CD8-positive, alpha-beta memory T cell (primary cell): Measurements from ENCODE around the gene IGFL1. TPM values are rescaled to one million over a fixed set of nuclear protein-coding genes. Genes with fewer than 3 reads are reported as not detected.
"Not testable (repeated sequence)": the region's sequence is repeated elsewhere in the genome, so short reads cannot be mapped to it uniquely, and the experiment has no call there.

Source experiments
- CTCF ChIA-PET: fragments of 350-600 bp; sonication (Branson Sonifier 250); formaldehyde crosslinking; loops from one replicate; lab custom pipeline; 2021; ENCODE audit warnings: antibody characterized with exemption; lab: Charles Lee
- POLR2A ChIA-PET: fragments of 350-600 bp; sonication (Branson Sonifier 250); formaldehyde crosslinking; loops from one replicate; lab custom pipeline; 2021; ENCODE audit warnings: antibody characterized with exemption; lab: Charles Lee
- DNase-seq, 5 donors: peaks; one replicate each; pipeline versions ENCODE4 v3.0.0 to v3.0.0-alpha.2; 2020 to 2022; ENCODE audit warnings: mixed read lengths in 1 of 5
- H3K27ac ChIP-seq: one replicate; pipeline ENCODE4 v1.7.0; 2013; ENCODE audit warnings: low read depth, mild to moderate bottlenecking, low read length, moderate library complexity
- H3K27me3 ChIP-seq: 2 replicates; pipeline ENCODE4 v1.7.0; 2013; ENCODE audit warnings: low read length, mild to moderate bottlenecking; ENCODE audit not compliant: insufficient read depth, poor library complexity, severe bottlenecking
- H3K36me3 ChIP-seq: 2 replicates; pipeline ENCODE4 v1.7.0; 2013; ENCODE audit warnings: mild to moderate bottlenecking, low read length, moderate library complexity; ENCODE audit not compliant: insufficient read depth
- H3K4me1 ChIP-seq: 2 replicates; pipeline ENCODE4 v1.7.0; 2013; ENCODE audit warnings: mild to moderate bottlenecking, low read length, moderate library complexity; ENCODE audit not compliant: insufficient read depth
- H3K4me3 ChIP-seq: 2 replicates; pipeline ENCODE4 v1.7.0; 2013; ENCODE audit warnings: mild to moderate bottlenecking, low read length
- H3K9me3 ChIP-seq: 2 replicates; pipeline ENCODE4 v1.7.0; 2013; ENCODE audit warnings: mild to moderate bottlenecking, low read length
- H3K27ac Mint-ChIP-seq, 8 donors: one replicate each; pipeline ENCODE4 v1.8.0; 2020 to 2021; ENCODE audit warnings: mixed read lengths in 8 of 8, mild to moderate bottlenecking in 6 of 8, inconsistent platforms in 3 of 8, moderate library complexity in 3 of 8
- H3K27me3 Mint-ChIP-seq, 2 donors: one replicate each; pipeline ENCODE4 v1.8.0; 2020 to 2021; ENCODE audit warnings: mixed read lengths in 2 of 2, mild to moderate bottlenecking in 1 of 2, moderate library complexity in 1 of 2
- H3K36me3 Mint-ChIP-seq, 3 donors: one replicate each; pipeline ENCODE4 v1.8.0; 2020 to 2021; ENCODE audit warnings: mixed read lengths in 3 of 3, inconsistent platforms in 1 of 3, mild to moderate bottlenecking in 1 of 3
- H3K4me1 Mint-ChIP-seq, 3 donors: one replicate each; pipeline ENCODE4 v1.8.0; 2020 to 2021; ENCODE audit warnings: mixed read lengths in 3 of 3, inconsistent platforms in 1 of 3, mild to moderate bottlenecking in 1 of 3
- H3K4me3 Mint-ChIP-seq, 7 donors: one replicate each; pipeline ENCODE4 v1.8.0; 2020 to 2021; ENCODE audit warnings: mixed read lengths in 7 of 7, mild to moderate bottlenecking in 6 of 7, moderate library complexity in 4 of 7, inconsistent platforms in 2 of 7
- H3K9me3 Mint-ChIP-seq, 5 donors: one replicate each; pipeline ENCODE4 v1.8.0; 2020 to 2022; ENCODE audit warnings: mixed read lengths in 5 of 5, mild to moderate bottlenecking in 3 of 5, moderate library complexity in 2 of 5, inconsistent platforms in 1 of 5
- polyA plus RNA-seq: library from polyadenylated mRNA; unstranded; fragments of 300-500 nt; fragmentation: Illumina TruSeq; gene quantifications from one replicate; pipeline ENCODE4 v1.2.3, GENCODE V29; 2021
- total RNA-seq, 2 experiments: library from RNA; stranded (reverse); gene quantifications; one replicate each; pipeline ENCODE4 v1.2.3, GENCODE V29; 2021

Gene IGFL1
- total and polyA plus RNA-seq, 3 experiments from 2014 or later: not detected

- H3K27ac ChIP-seq: peak overlapping the region; percentile 39
- Mint-ChIP-seq H3K27me3 (peaks cover 18 to 58% of the 10 kb centered on the region in 2 donors), H3K36me3 (peaks cover 0 to 1% (median 0%) of the 10 kb centered on the region in 3 donors), H3K4me3 (no peak overlapping the region), H3K9me3 (no peaks in the 10 kb centered on the region), H3K27ac (no peak overlapping the region), H3K4me1 (peaks cover 5 to 14% (median 12%) of the 10 kb centered on the region in 3 donors)
- H3K9me3 ChIP-seq: no peaks in the 10 kb centered on the region
- H3K27me3 ChIP-seq: no peaks in the 10 kb centered on the region
- ChIA-PET POLR2A (no interaction called here), CTCF (no interaction called here)
- DNase-seq: no peak
- H3K4me1 ChIP-seq: no peaks in the 10 kb centered on the region
- H3K4me3 ChIP-seq: no peak overlapping the region
- H3K36me3 ChIP-seq: no peaks in the 10 kb centered on the region
Measured at GRCh38 chr19:46205183-46205984, 24.2 kb upstream of the IGFL1 start.

- Mint-ChIP-seq H3K27ac (no peak overlapping the region), H3K27me3 (peaks cover 16 to 60% of the 10 kb centered on the region in 2 donors), H3K4me1 (peaks cover 5 to 14% (median 12%) of the 10 kb centered on the region in 3 donors), H3K9me3 (no peaks in the 10 kb centered on the region), H3K36me3 (peaks cover 0 to 1% (median 0%) of the 10 kb centered on the region in 3 donors), H3K4me3 (no peak overlapping the region)
- Histone ChIP-seq H3K4me3 (no peak overlapping the region), H3K9me3 (no peaks in the 10 kb centered on the region), H3K4me1 (no peaks in the 10 kb centered on the region), H3K27me3 (no peaks in the 10 kb centered on the region), H3K27ac (peak overlapping the region; percentile 39), H3K36me3 (no peaks in the 10 kb centered on the region)
- CTCF ChIA-PET: no interaction called here
- DNase-seq: no peak
- POLR2A ChIA-PET: no interaction called here
Measured at GRCh38 chr19:46206176-46206575, 23.4 kb upstream of the IGFL1 start.

DNA sequence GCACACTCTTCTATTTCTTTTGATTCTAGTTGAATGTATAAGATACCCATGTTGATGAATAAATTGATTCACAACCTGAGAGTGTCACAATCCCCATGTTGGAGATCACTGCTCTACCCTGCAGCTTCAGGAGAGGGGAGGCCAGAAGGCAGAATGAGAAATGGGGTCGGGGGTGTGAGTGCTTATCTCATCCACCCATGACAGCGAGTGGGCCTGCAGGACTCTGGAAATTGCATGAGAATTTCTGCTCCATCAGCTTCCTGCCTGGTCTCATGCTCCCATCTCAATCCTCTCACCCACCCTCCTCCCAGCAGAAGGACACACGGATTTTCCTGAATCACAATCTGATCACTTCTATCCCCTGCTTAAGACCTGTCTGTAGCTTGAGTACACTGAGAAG is 22.9 kb upstream of the IGFL1 start:
- no peak overlapping the region for H3K4me3 Mint-ChIP-seq
- H3K27me3 ChIP-seq: no peaks in the 10 kb centered on the region

DNA sequence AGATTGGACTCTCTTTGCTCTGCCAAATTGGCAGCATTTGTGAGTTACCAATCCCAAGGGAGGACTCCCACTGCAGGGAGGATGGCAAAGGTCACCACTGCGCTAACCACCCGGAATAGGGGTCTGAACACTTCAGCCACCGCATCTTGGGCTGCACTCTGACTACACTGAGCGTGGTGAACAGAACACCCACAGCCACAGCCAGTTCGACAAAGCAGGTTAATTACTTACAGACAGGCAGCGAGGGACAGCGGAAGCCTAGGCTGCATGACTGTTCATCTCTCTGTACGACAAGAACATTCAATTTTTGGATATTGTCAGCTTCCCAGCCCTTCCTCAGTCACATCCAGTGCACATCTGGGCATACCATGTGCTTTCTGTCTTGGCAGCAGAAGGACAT is 21.7 kb upstream of the IGFL1 start:
- H3K36me3 Mint-ChIP-seq, CTCF ChIA-PET, H3K4me3 Mint-ChIP-seq, H3K27me3 ChIP-seq, H3K9me3 Mint-ChIP-seq, DNase-seq, H3K4me3 ChIP-seq, H3K4me1 ChIP-seq, H3K36me3 ChIP-seq, H3K9me3 ChIP-seq, POLR2A ChIA-PET: not testable (repeated sequence)
- H3K27ac ChIP-seq: peak overlapping the region; percentile 56
- peak overlapping the region in 1 of 8 donors; percentile 24 for H3K27ac Mint-ChIP-seq
- H3K4me1 Mint-ChIP-seq: peaks cover 5 to 14% (median 12%) of the 10 kb centered on the region in 3 donors
- peaks cover 17 to 59% of the 10 kb centered on the region in 2 donors for H3K27me3 Mint-ChIP-seq

More for the DNA sequence above, 22.9 kb upstream of the IGFL1 start:
- Mint-ChIP-seq H3K9me3 (no peaks in the 10 kb centered on the region), H3K27me3 (peaks cover 15 to 57% of the 10 kb centered on the region in 2 donors), H3K27ac (no peak overlapping the region), H3K36me3 (peaks cover 0 to 1% (median 0%) of the 10 kb centered on the region in 3 donors), H3K4me1 (peaks cover 5 to 14% (median 12%) of the 10 kb centered on the region in 3 donors)
- ChIA-PET CTCF (no interaction called here), POLR2A (no interaction called here)
- Histone ChIP-seq H3K9me3 (no peaks in the 10 kb centered on the region), H3K27ac (no peak overlapping the region), H3K36me3 (no peaks in the 10 kb centered on the region), H3K4me1 (no peaks in the 10 kb centered on the region), H3K4me3 (no peak overlapping the region)
- no peak for DNase-seq

- Mint-ChIP-seq H3K9me3 (no peaks in the 10 kb centered on the region), H3K4me3 (no peak overlapping the region), H3K4me1 (peaks cover 5 to 14% (median 12%) of the 10 kb centered on the region in 3 donors), H3K36me3 (peaks cover 0 to 1% (median 0%) of the 10 kb centered on the region in 3 donors), H3K27me3 (peaks cover 17 to 67% of the 10 kb centered on the region in 2 donors), H3K27ac (no peak overlapping the region)
- Histone ChIP-seq H3K27me3 (no peaks in the 10 kb centered on the region), H3K27ac (peak overlapping the region; percentile 56), H3K4me3 (no peak overlapping the region), H3K4me1 (no peaks in the 10 kb centered on the region), H3K9me3 (no peaks in the 10 kb centered on the region), H3K36me3 (no peaks in the 10 kb centered on the region)
- POLR2A ChIA-PET: no interaction called here
- DNase-seq: no peak
- CTCF ChIA-PET: no interaction called here
Measured at GRCh38 chr19:46209051-46209450, 20.5 kb upstream of the IGFL1 start.

- no peak for DNase-seq
- Histone ChIP-seq H3K9me3 (no peaks in the 10 kb centered on the region), H3K36me3 (no peaks in the 10 kb centered on the region), H3K4me3 (no peak overlapping the region), H3K27me3 (no peaks in the 10 kb centered on the region), H3K27ac (peak overlapping the region; percentile 56), H3K4me1 (no peaks in the 10 kb centered on the region)
- no peak overlapping the region for H3K27ac Mint-ChIP-seq
- H3K4me1 Mint-ChIP-seq: peaks cover 5 to 14% (median 12%) of the 10 kb centered on the region in 3 donors
- ChIA-PET POLR2A (no interaction called here), CTCF (no interaction called here)
- peaks cover 0 to 1% (median 0%) of the 10 kb centered on the region in 3 donors for H3K36me3 Mint-ChIP-seq
- peaks cover 17 to 69% of the 10 kb centered on the region in 2 donors for H3K27me3 Mint-ChIP-seq
- no peak overlapping the region for H3K4me3 Mint-ChIP-seq
- H3K9me3 Mint-ChIP-seq: no peaks in the 10 kb centered on the region
Measured at GRCh38 chr19:46209472-46209871, 20.1 kb upstream of the IGFL1 start.

- no peak overlapping the region for H3K4me3 ChIP-seq
- no peak for DNase-seq
- H3K27ac Mint-ChIP-seq: no peak overlapping the region
- H3K4me1 ChIP-seq: no peaks in the 10 kb centered on the region
- H3K4me1 Mint-ChIP-seq: peaks cover 5 to 14% (median 12%) of the 10 kb centered on the region in 3 donors
- ChIA-PET POLR2A (interaction anchor here (0.6 kb wide), 1 partner anchor 1449 kb away, joined by 3 read pairs; no protein-coding TSS in a partner anchor), CTCF (no interaction called here)
- H3K9me3 Mint-ChIP-seq: no peaks in the 10 kb centered on the region
- no peaks in the 10 kb centered on the region for H3K27me3 ChIP-seq
- no peak overlapping the region for H3K4me3 Mint-ChIP-seq
- peaks cover 0 to 1% (median 0%) of the 10 kb centered on the region in 3 donors for H3K36me3 Mint-ChIP-seq
- peak overlapping the region; percentile 16 for H3K27ac ChIP-seq
- no peaks in the 10 kb centered on the region for H3K36me3 ChIP-seq
- no peaks in the 10 kb centered on the region for H3K9me3 ChIP-seq
- peaks cover 16 to 65% of the 10 kb centered on the region in 2 donors for H3K27me3 Mint-ChIP-seq
Measured at GRCh38 chr19:46210669-46211068, 18.9 kb upstream of the IGFL1 start.

- ChIA-PET CTCF (no interaction called here), POLR2A (interaction anchor here (0.6 kb wide), 1 partner anchor 1450 kb away, joined by 3 read pairs; no protein-coding TSS in a partner anchor)
- H3K36me3 ChIP-seq: no peaks in the 10 kb centered on the region
- no peaks in the 10 kb centered on the region for H3K36me3 Mint-ChIP-seq
- no peak for DNase-seq
- H3K27me3 ChIP-seq: no peaks in the 10 kb centered on the region
- no peaks in the 10 kb centered on the region for H3K4me1 ChIP-seq
- peaks cover 0 to under 1% (median 0%) of the 10 kb centered on the region in 5 donors for H3K9me3 Mint-ChIP-seq
- H3K4me1 Mint-ChIP-seq: peaks cover 5 to 14% (median 12%) of the 10 kb centered on the region in 3 donors
- H3K27ac ChIP-seq: peak overlapping the region; percentile 16
- no peaks in the 10 kb centered on the region for H3K9me3 ChIP-seq
- H3K27me3 Mint-ChIP-seq: peaks cover 16 to 63% of the 10 kb centered on the region in 2 donors
- no peak overlapping the region for H3K27ac Mint-ChIP-seq
- no peak overlapping the region for H3K4me3 ChIP-seq
- H3K4me3 Mint-ChIP-seq: no peak overlapping the region
Measured at GRCh38 chr19:46211201-46211881, 18.2 kb upstream of the IGFL1 start.
